Osteocyte (in vitro differentiated cells): ENCODE data around the gene TRIM69. TPM values are rescaled to one million over a fixed set of nuclear protein-coding genes. Genes with fewer than 3 reads are reported as not detected.

Source experiments
- DNase-seq: peaks from one replicate; pipeline ENCODE4 v3.0.0; 2021; ENCODE audit warnings: mixed read lengths; ENCODE audit not compliant: unreplicated experiment; ENCODE audit errors: extremely low spot score
- H3K27ac Mint-ChIP-seq: one replicate; pipeline ENCODE4 v1.8.0; 2021; ENCODE audit warnings: mild to moderate bottlenecking, mixed read lengths; ENCODE audit not compliant: unreplicated experiment
- H3K27me3 Mint-ChIP-seq: one replicate; pipeline ENCODE4 v1.8.0; 2021; ENCODE audit warnings: mixed read lengths; ENCODE audit not compliant: unreplicated experiment
- H3K36me3 Mint-ChIP-seq: one replicate; pipeline ENCODE4 v1.8.0; 2021; ENCODE audit warnings: mixed read lengths; ENCODE audit not compliant: unreplicated experiment
- H3K4me1 Mint-ChIP-seq: one replicate; pipeline ENCODE4 v1.8.0; 2021; ENCODE audit warnings: mixed read lengths; ENCODE audit not compliant: unreplicated experiment
- H3K4me3 Mint-ChIP-seq: one replicate; pipeline ENCODE4 v1.8.0; 2021; ENCODE audit warnings: mild to moderate bottlenecking, moderate library complexity, mixed read lengths; ENCODE audit not compliant: unreplicated experiment
- H3K9me3 Mint-ChIP-seq: one replicate; pipeline ENCODE4 v1.8.0; 2021; ENCODE audit warnings: mixed read lengths; ENCODE audit not compliant: unreplicated experiment
- total RNA-seq: library from RNA; stranded (reverse); gene quantifications from 2 replicates; pipeline ENCODE4 v1.2.1, GENCODE V29; 2021
- TF ChIP-seq, protein P1 (sequence below): fragments of 200-600 bp; sonication (generic); IDR thresholded peaks from 2 replicates; pipeline ENCODE4 v1.5.0; 2021; ENCODE audit warnings: antibody characterized with exemption, mild to moderate bottlenecking, moderate library complexity

The TRIM69 gene
- total RNA-seq, 1 donor from 2014 or later = 13.6 TPM

DNA sequence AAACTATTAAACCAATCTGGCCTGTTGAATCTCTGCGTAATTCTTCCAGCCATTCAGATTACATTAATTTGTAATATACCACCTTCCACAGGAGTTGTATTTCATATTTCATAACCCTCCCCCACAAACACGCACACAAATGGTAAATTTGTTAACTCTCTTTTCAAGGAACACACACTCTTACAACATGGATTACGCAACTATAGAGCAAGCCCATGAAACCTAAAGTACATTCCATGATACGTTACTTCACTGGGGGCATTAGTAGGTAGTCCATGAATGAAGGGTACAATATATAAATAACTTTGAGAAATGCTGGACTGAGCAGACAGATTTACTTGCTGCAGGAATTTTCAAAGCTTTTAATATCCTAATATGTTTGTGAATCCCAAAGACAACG lies 65.0 kb downstream of the TRIM69 start:
- Mint-ChIP-seq H3K4me3 (no peak overlapping the region), H3K27ac (no peak overlapping the region), H3K36me3 (no peaks in the 10 kb centered on the region), H3K27me3 (peaks cover 70% of the 10 kb centered on the region), H3K4me1 (no peaks in the 10 kb centered on the region), H3K9me3 (no peaks in the 10 kb centered on the region)
- TF ChIP-seq, protein P1, sequence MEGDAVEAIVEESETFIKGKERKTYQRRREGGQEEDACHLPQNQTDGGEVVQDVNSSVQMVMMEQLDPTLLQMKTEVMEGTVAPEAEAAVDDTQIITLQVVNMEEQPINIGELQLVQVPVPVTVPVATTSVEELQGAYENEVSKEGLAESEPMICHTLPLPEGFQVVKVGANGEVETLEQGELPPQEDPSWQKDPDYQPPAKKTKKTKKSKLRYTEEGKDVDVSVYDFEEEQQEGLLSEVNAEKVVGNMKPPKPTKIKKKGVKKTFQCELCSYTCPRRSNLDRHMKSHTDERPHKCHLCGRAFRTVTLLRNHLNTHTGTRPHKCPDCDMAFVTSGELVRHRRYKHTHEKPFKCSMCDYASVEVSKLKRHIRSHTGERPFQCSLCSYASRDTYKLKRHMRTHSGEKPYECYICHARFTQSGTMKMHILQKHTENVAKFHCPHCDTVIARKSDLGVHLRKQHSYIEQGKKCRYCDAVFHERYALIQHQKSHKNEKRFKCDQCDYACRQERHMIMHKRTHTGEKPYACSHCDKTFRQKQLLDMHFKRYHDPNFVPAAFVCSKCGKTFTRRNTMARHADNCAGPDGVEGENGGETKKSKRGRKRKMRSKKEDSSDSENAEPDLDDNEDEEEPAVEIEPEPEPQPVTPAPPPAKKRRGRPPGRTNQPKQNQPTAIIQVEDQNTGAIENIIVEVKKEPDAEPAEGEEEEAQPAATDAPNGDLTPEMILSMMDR = no peak
- DNase-seq = no peak

DNA sequence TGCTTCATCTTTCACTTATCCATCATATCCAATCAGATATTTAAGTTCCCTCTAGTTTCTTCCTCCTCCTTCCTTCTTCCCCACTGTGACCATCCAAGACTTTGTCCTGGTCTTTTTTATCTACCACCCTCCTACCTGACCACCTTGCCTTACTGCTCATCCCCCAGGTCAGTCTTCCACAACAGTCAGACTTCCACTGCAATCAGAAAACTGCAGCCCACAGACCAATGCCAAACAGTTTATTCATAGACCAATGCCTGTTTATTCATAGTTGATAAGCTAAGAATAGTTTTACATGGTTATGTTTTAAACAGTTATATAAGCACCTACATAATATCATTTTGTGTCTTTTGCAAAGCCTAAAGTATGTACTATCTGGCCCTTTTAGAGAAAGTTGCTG lies 65.5 kb downstream of the TRIM69 start:
- Mint-ChIP-seq H3K9me3 (no peaks in the 10 kb centered on the region), H3K27me3 (peaks cover 67% of the 10 kb centered on the region), H3K4me1 (no peaks in the 10 kb centered on the region), H3K27ac (no peak overlapping the region), H3K4me3 (no peak overlapping the region), H3K36me3 (no peaks in the 10 kb centered on the region)
- no peak for DNase-seq
- TF ChIP-seq, protein P1 = no peak

DNA sequence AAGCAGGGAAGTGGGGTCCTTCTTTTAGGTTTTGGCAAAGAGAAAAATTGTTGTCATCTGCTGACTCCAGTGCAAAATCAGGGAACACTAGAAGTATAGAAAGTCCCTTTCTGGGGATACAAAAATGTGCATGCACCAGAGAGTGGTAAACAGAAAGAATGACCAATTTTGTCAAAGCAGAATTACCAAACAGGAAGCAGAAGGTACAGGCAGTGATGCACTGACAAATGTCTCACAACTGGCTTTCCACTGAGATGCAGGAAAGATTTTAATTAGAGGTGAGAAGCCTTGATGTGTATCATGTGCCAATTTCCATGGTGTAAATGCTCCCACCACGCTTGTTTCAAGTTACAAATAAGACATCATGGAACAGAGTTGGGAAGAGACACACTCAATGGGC lies 66.0 kb downstream of the TRIM69 start:
- Mint-ChIP-seq H3K4me3 (no peak overlapping the region), H3K36me3 (no peaks in the 10 kb centered on the region), H3K27ac (no peak overlapping the region), H3K27me3 (peaks cover 64% of the 10 kb centered on the region), H3K9me3 (no peaks in the 10 kb centered on the region), H3K4me1 (no peaks in the 10 kb centered on the region)
- no peak for DNase-seq
- TF ChIP-seq, protein P1 = no peak

DNA sequence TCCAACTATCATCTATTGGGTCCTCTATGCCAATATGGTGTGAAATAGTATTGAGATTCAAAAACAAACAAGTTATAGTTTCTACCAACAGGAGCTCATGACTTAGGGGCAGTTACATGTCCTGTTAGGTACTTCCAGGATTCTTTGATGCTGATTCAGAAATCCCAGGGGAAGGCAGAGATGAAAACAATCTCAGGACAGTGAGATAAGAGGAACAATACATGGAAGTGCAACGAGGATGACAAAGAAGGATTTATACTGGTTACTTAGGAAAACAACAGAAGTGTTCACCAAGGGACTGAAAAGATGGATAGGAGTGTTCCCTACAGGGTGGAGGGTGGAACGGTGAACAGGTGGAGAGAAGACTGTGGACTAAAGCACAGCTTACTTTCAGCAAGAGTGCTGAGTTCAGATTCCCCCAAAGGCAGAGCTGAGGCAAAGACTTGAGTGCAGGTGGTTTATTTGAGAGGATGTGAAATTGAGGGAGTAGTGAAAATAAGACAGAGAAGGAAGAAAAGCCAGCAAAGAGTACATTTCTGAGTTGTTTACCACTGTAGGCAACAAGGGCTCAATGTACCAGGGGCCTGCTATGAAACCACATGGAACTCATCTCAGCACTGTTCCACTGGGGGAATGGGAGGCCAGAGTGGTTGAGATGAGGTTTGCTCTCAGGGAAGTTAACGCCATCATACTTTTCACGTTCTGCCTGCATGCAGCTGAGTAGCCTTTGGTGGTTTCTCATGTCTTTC lies 68.1 kb downstream of the TRIM69 start:
- Mint-ChIP-seq H3K36me3 (no peaks in the 10 kb centered on the region), H3K27me3 (peaks cover 68% of the 10 kb centered on the region), H3K27ac (no peak overlapping the region), H3K4me3 (no peak overlapping the region), H3K9me3 (no peaks in the 10 kb centered on the region), H3K4me1 (no peaks in the 10 kb centered on the region)
- TF ChIP-seq, protein P1 = no peak
- DNase-seq = no peak

DNA sequence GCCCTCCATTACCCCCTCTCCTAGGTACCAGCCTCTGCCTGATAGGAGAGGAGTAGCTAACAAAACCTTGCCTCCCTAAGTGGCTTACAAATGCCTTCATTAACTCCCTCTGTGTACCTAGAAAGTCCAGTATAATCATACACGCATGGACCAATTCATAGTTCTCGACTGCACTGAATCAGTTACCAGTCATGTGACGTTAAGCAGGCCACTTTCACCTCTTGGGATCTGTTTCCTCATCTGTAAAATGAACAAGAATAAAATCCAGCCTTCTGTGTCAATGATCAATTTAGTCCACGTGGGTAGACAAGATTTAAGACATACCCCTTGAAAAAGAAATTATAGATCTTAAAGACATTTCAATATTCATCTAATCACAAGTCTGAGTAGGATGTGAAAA lies 72.2 kb downstream of the TRIM69 start:
- Mint-ChIP-seq H3K27ac (no peak overlapping the region), H3K27me3 (peaks cover 55% of the 10 kb centered on the region), H3K9me3 (no peaks in the 10 kb centered on the region), H3K36me3 (no peaks in the 10 kb centered on the region), H3K4me1 (no peaks in the 10 kb centered on the region), H3K4me3 (no peak overlapping the region)
- TF ChIP-seq, protein P1 = no peak
- peak; percentile 7 for DNase-seq
